OCI-LY7 (cell line): ENCODE measurements around the gene PAH.

Experiments
- CTCF ChIP-seq: fragments of 200-600 bp; sonication (generic); conservative IDR thresholded peaks from 2 replicates; pipeline ENCODE4 v1.5.1; 2014; ENCODE audit warnings: mild to moderate bottlenecking, antibody characterized with exemption, low read length, moderate library complexity, mixed read lengths
- EZH2phosphoT487 ChIP-seq: fragments of 200-600 bp; sonication (generic); IDR thresholded peaks from 2 replicates; pipeline ENCODE4 v1.6.1; 2018; ENCODE audit warnings: low read depth, borderline replicate concordance, mild to moderate bottlenecking, mixed run types, antibody characterized with exemption, low read length, moderate library complexity, mixed read lengths

- TF ChIP-seq CTCF (no peak), EZH2phosphoT487 (no peak)
Observed at GRCh38 chr12:102800565-102800964, 116.5 kb downstream of the PAH start.
